ENCODE results near the gene TRPV4. TPM values are rescaled to one million over a fixed set of nuclear protein-coding genes. Genes with fewer than 3 reads are reported as not detected.

Gene TRPV4
- total and polyA plus RNA-seq, 3 donors from 2014 or later, result 1.3 to 3.0 (median 2.2) TPM

- Histone ChIP-seq H3K27me3 (no peaks in the 10 kb centered on the region), H3K4me1 (no peaks in the 10 kb centered on the region), H3K9me3 (no peaks in the 10 kb centered on the region), H3K4me3 (no peak overlapping the region), H3K36me3 (ENCODE audit: low read depth, missing control alignments) (no peaks in the 10 kb centered on the region), H3K27ac (no peak overlapping the region)
- 69 to 79% methylated on average over 9 to 10 of the region's 10 CpGs for WGBS, 2 donors
- intact Hi-C loops (cut with DNase I; ENCODE audit: low total_unique reads), result no loop called here
- no peak for DNase-seq
- TF ChIP-seq POLR2A (IDR thresholded peaks at IDR 0.05) (no peak), CTCF (IDR thresholded peaks at IDR 0.05) (no peak)
Measured at GRCh38 chr12:109818905-109819500, 14.2 kb downstream of the TRPV4 start.

DNA sequence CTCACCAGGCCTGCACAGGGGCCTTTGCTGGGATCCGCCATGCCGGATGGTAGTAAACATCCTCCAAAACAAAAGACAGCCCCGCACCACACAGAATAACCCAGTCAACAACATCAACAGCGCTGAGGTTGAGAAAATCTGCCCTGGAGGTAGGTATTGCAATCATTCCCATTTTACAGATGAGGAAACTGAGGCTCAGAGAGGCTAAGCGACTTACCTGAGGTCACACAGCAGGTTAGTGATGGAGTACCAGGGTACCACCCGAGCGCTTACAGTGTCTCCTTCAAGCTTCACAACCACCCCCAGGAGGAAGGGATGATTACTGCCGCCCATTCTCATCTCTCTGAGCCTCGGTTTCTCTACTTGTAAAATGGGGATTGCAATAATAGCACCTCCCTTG, 14.9 kb downstream of the TRPV4 start:
- 93 to 94% methylated on average over 9 of the region's 9 CpGs for WGBS, 2 donors
- Histone ChIP-seq H3K4me3 (no peak overlapping the region), H3K27ac (no peak overlapping the region), H3K9me3 (no peaks in the 10 kb centered on the region), H3K36me3 (ENCODE audit: low read depth, missing control alignments) (no peaks in the 10 kb centered on the region), H3K4me1 (no peaks in the 10 kb centered on the region), H3K27me3 (no peaks in the 10 kb centered on the region)
- intact Hi-C loops (cut with DNase I; ENCODE audit: low total_unique reads), result no loop called here
- TF ChIP-seq POLR2A (IDR thresholded peaks at IDR 0.05), result no peak
- TF ChIP-seq CTCF (IDR thresholded peaks at IDR 0.05), result no peak
- DNase-seq, result no peak

GRCh38 chr12:109817627-109818231, 15.5 kb downstream of the TRPV4 start:
- 85 to 93% methylated on average over 8 of the region's 8 CpGs for WGBS, 2 donors

DNA sequence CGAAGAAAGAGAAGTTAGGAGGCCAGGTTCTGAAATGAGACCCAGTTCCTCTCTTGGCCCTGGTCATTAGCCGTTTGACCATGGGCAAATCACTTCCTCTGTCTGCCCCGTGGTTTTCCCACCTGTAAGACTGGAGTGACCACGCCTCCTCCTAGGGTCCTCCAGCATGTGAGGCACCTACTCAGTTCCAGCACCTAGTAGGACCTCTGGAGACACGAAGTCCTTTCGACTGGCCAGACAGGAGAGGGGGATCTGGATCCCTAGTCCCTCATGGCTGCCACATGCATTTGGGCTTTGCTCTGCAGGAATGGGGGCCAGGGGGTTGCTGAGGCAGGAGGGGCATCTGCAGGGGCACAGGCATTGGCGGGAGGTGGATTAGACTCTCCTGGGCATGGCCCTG, 16.3 kb downstream of the TRPV4 start:
- intact Hi-C loops (cut with DNase I; ENCODE audit: low total_unique reads), result no loop called here
- no peaks in the 10 kb centered on the region for H3K27me3 ChIP-seq
- H3K36me3 ChIP-seq (ENCODE audit: low read depth, missing control alignments), result no peaks in the 10 kb centered on the region
- no peak overlapping the region for H3K27ac ChIP-seq
- WGBS, 2 donors, result 88 to 90% methylated on average over 4 to 7 of the region's 7 CpGs
- no peak for DNase-seq
- H3K4me1 ChIP-seq, result no peaks in the 10 kb centered on the region
- no peaks in the 10 kb centered on the region for H3K9me3 ChIP-seq
- TF ChIP-seq CTCF (IDR thresholded peaks at IDR 0.05) (no peak), POLR2A (IDR thresholded peaks at IDR 0.05) (no peak)
- no peak overlapping the region for H3K4me3 ChIP-seq

More at GRCh38 chr12:109817627-109818231, 15.5 kb downstream of the TRPV4 start:
- H3K4me3 ChIP-seq, result no peak overlapping the region
- no peaks in the 10 kb centered on the region for H3K27me3 ChIP-seq
- H3K9me3 ChIP-seq, result no peaks in the 10 kb centered on the region
- H3K27ac ChIP-seq, result no peak overlapping the region
- TF ChIP-seq POLR2A (IDR thresholded peaks at IDR 0.05), result no peak
- TF ChIP-seq CTCF (IDR thresholded peaks at IDR 0.05), result no peak
- intact Hi-C loops (cut with DNase I; ENCODE audit: low total_unique reads), result no loop called here
- no peaks in the 10 kb centered on the region for H3K36me3 ChIP-seq (ENCODE audit: low read depth, missing control alignments)
- H3K4me1 ChIP-seq, result no peaks in the 10 kb centered on the region
- no peak for DNase-seq

Data from testis (tissue), 3 donors.